Measurements from ENCODE around the gene PTPRN2. TPM values are rescaled to one million over a fixed set of nuclear protein-coding genes. Genes with fewer than 3 reads are reported as not detected.

Gene PTPRN2
- total and polyA plus RNA-seq, 9 of the 15 experiments (the other 6 are each of a cell fraction or from before 2014, with no cell fraction given): not detected

DNA sequence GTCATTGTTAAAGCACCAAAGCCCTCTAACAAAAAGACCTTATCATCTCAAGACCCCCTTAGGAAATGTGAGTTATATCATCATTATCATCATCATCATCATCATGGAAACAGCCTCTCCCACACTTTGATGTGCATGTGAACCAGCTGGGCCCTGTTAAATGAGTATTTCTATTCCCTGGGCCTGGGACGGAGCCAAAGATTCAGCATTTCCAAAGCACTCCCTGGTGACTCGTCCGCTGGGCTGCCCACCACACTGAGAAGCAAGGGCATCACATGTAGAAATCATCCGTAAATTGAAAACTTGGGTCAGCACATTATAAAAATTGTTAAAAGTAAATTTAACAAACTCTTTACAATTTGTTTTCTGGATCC is 88.6 kb downstream of the PTPRN2 start:
- H3K4me2 ChIP-seq (ENCODE audit: insufficient read depth, low read length): no peak overlapping the region
- POLR2A ChIA-PET: interaction anchor here (1.0 kb wide), 1 partner anchor 9 kb away, joined by 4 read pairs; no protein-coding TSS in a partner anchor
- TF ChIP-seq SP2 (IDR thresholded peaks at IDR 0.05; ENCODE audit: extremely low read depth, low read depth, low read length, poor library complexity, severe bottlenecking) (no peak), YBX1 (IDR thresholded peaks at IDR 0.05) (no peak), U2AF2 (optimal IDR thresholded peaks at IDR 0.05; ENCODE audit: low read depth, low read length) (no peak), RFX5 (IDR thresholded peaks at IDR 0.05; ENCODE audit: low read depth, low read length) (no peak), ZNF165 (CRISPR knock-in tag; IDR thresholded peaks at IDR 0.05; ENCODE audit: borderline replicate concordance) (no peak), GATAD2A (IDR thresholded peaks at IDR 0.05) (no peak)
- TF ChIP-seq, protein P1, sequence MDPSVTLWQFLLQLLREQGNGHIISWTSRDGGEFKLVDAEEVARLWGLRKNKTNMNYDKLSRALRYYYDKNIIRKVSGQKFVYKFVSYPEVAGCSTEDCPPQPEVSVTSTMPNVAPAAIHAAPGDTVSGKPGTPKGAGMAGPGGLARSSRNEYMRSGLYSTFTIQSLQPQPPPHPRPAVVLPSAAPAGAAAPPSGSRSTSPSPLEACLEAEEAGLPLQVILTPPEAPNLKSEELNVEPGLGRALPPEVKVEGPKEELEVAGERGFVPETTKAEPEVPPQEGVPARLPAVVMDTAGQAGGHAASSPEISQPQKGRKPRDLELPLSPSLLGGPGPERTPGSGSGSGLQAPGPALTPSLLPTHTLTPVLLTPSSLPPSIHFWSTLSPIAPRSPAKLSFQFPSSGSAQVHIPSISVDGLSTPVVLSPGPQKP (CRISPR knock-in tag; IDR thresholded peaks at IDR 0.05): no peak
- TF ChIP-seq, protein P2, sequence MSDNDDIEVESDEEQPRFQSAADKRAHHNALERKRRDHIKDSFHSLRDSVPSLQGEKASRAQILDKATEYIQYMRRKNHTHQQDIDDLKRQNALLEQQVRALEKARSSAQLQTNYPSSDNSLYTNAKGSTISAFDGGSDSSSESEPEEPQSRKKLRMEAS (CRISPR knock-in tag; IDR thresholded peaks at IDR 0.05): no peak
- TF ChIP-seq, protein P3, sequence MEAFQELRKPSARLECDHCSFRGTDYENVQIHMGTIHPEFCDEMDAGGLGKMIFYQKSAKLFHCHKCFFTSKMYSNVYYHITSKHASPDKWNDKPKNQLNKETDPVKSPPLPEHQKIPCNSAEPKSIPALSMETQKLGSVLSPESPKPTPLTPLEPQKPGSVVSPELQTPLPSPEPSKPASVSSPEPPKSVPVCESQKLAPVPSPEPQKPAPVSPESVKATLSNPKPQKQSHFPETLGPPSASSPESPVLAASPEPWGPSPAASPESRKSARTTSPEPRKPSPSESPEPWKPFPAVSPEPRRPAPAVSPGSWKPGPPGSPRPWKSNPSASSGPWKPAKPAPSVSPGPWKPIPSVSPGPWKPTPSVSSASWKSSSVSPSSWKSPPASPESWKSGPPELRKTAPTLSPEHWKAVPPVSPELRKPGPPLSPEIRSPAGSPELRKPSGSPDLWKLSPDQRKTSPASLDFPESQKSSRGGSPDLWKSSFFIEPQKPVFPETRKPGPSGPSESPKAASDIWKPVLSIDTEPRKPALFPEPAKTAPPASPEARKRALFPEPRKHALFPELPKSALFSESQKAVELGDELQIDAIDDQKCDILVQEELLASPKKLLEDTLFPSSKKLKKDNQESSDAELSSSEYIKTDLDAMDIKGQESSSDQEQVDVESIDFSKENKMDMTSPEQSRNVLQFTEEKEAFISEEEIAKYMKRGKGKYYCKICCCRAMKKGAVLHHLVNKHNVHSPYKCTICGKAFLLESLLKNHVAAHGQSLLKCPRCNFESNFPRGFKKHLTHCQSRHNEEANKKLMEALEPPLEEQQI (IDR thresholded peaks at IDR 0.05): no peak
- in situ Hi-C loops (cut with MboI): no loop called here
- intact Hi-C loops (cut with micrococcal nuclease): loop anchor here (5.0 to 10.0 kb wide), 2 partner anchors 146 to 478 kb away; no protein-coding TSS in a partner anchor
- H3K9me1 ChIP-seq (ENCODE audit: control insufficient read depth, insufficient read depth, low read length): no peaks in the 10 kb centered on the region
- FAIRE-seq (no peak), DNase-seq (ENCODE audit: extremely low read depth in 1 of 4, low spot score in 3 of 4) (no peak), ATAC-seq (no peak)
- peaks cover 30 to 49% of the 10 kb centered on the region in 2 experiments for H3K27me3 ChIP-seq (ENCODE audit: control insufficient read depth in 2 of 2, insufficient read depth in 2 of 2, low read length in 2 of 2)
- no peaks in the 10 kb centered on the region for H3K79me2 ChIP-seq (ENCODE audit: control insufficient read depth, insufficient read depth, low read length)
- no peak overlapping the region for H3K27ac ChIP-seq (ENCODE audit: extremely low read depth, low read depth, low read length)
- no peak overlapping the region for H2AFZ ChIP-seq (ENCODE audit: low read depth, low read length)
- CTCF ChIA-PET (ENCODE audit: low intra/inter-chr PET ratio): no interaction called here
- 20% methylated on average over 4 of the region's 4 CpGs for WGBS (ENCODE audit: insufficient coverage, low coverage, missing lambda C conversion rate)
- no peaks in the 10 kb centered on the region for H3K36me3 ChIP-seq (ENCODE audit: control insufficient read depth, insufficient read depth, low read length)
- H3K9ac ChIP-seq (ENCODE audit: insufficient read depth in 1 of 2, low read depth in 2 of 2, low read length in 2 of 2): no peak overlapping the region
- peaks cover 0 to 5% of the 10 kb centered on the region in 2 experiments; a peak in 2 of 5 replicates for H3K4me1 ChIP-seq (replicated peaks in 1 of 2; ENCODE audit: control insufficient read depth in 2 of 2, insufficient read depth in 2 of 2, low read length in 2 of 2)
- BruUV-seq (replicated peaks): no TSS peak
- peaks cover 14% of the 10 kb centered on the region for H4K20me1 ChIP-seq (replicated peaks; ENCODE audit: control insufficient read depth, insufficient read depth, low read length)
- H3K9me3 ChIP-seq (replicated peaks; ENCODE audit: control insufficient read depth, insufficient read depth, low read depth, low read length): no peaks in the 10 kb centered on the region
- no peak overlapping the region for H3K4me3 ChIP-seq
